Amniotic epithelial cell (primary cell): ENCODE data around the gene CLSTN2.

Experiments
- DNase-seq: peaks from one replicate; pipeline ENCODE4 v3.0.0-alpha.2; 2010; ENCODE audit warnings: low read depth

The CLSTN2 gene

DNA sequence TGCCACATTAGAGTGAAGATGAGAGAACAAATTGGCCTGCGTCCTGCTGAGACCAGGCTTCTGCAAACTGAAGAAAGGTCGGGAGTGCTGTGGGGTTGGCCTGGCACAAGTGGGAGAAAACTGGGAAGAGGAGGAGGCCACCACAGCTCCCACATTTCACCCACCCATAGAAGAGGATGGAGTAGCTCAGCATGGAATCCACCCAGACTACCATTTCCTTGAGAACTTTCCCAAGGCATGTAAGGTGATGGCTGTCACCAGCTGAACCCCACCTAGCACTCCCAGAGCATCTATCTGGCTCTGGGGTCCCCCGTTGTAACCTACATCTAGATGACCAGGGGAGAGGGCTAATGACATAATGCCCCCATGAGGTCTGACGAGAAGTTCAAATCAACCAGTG, 622.5 kb downstream of the CLSTN2 start:
- DNase-seq, result no peak

DNA sequence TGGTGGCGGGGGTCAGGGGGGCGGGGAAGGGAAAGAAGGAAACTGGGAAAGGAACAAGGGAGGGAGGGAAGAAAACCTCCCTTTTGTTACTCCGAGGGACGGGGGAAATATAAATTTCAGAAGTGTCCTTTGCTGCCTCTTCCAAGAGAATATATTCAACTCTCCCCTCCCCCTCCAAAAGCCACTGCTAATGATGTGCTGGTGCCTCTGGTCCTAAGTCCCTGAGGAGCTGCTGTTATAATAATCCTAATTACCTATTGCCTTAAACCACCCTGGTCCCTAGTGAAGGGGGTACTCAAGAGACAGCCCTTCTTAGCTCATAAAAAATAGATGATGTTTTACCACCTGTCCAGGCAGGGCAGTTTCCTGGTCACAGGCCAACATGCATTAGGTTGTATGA, 624.6 kb downstream of the CLSTN2 start:
- DNase-seq, result no peak

- no peak for DNase-seq
Measured at GRCh38 chr3:140563206-140563760, 628.3 kb downstream of the CLSTN2 start.

DNA sequence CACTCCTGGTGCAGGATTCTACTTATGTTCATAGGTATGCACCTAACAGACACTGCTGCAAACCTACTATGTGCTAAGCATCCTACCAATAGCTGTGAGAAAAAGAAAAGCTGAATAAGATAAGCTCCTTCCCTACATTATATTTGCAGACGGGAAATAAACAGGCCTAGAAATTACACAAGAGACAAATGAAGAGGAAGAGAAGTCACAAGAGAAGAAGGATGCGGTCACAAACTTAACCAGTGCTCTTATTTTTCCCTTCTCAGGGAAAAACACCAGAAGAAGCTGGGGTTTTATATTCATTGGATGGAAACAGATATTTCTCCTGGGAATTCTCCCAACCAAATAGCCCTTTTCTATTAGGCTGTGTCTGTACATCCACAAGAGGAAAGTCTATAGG, 633.1 kb downstream of the CLSTN2 start:
- DNase-seq, result no peak

DNA sequence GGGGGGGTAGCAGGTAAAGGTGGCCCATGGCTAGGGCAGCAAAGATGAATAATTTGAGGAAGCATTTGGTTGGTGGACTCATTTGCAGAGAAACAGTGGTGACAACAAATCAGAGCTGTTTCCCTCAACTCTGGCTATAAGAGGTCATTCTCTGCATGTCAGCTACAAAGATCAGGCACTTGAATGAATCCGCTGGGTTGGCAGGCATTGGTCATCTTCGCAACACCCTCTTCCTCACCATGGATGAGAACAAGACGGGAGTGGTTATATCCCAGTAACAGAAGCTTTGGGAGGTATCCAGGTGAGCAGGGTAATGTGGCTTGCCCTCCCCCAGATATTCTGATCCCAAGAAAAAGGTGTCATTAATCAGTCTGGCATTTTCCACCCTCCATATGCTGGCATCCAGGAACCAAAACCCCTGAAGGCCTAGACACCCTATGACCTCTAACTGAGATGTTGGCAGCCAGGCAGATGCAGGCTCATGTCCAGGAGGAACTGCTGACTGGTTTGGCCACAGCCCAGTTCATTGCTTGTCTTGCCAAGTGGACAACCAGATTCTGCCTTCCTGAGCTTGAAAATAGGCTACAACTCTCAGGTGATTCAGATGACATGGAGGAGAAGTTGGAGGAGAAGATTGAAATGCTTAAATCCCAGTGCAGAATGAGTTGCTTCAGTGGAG, 634.0 kb downstream of the CLSTN2 start:
- DNase-seq, result no peak

GRCh38 chr3:140570602-140571001, 635.6 kb downstream of the CLSTN2 start:
- DNase-seq, result no peak

GRCh38 chr3:140571836-140572235, 636.9 kb downstream of the CLSTN2 start:
- no peak for DNase-seq

- no peak for DNase-seq
Measured at GRCh38 chr3:140572334-140572733, 637.3 kb downstream of the CLSTN2 start.

DNA sequence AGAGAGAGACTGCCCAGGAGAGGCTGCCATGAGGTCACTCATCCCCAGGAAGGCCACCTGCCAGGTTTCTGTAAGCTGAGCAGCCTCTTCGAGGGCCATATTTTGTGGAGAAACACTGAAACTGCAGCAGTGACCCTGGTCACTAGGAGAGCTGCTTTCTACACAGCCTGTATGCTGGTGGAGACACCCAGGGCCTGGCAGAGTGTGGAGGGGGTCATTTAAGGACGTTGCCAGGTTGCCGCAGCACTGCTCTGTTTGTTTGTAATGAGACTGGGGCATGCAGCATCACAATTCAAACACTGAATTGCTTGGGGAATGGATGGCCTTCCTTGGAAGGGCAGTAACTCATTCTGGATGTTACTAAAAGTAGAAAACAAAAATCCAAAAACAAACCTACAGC, 638.0 kb downstream of the CLSTN2 start:
- no peak for DNase-seq

- DNase-seq, result no peak
Measured at GRCh38 chr3:140574375-140574774, 639.4 kb downstream of the CLSTN2 start.

GRCh38 chr3:140576449-140576848, 641.5 kb downstream of the CLSTN2 start:
- DNase-seq, result no peak

DNA sequence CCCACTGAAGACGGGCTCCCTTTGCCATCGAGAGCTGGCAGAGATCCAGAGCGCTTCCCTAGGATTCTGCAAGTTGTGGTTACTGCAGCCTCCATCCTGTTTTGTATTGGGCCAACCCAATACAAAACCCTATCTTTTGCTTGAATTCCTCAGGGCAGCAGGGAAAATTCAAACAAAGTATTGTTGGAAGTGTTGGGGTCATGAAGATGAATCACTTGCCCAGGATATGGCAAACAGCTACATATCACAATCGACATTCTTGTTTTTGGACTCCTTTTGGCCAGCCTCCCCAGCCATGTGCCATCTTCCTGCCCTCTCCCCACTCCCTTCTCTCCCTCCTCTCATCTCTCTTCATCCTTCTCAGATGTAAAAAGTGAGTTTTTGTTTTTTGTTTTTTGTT, 642.9 kb downstream of the CLSTN2 start:
- DNase-seq, result no peak

DNA sequence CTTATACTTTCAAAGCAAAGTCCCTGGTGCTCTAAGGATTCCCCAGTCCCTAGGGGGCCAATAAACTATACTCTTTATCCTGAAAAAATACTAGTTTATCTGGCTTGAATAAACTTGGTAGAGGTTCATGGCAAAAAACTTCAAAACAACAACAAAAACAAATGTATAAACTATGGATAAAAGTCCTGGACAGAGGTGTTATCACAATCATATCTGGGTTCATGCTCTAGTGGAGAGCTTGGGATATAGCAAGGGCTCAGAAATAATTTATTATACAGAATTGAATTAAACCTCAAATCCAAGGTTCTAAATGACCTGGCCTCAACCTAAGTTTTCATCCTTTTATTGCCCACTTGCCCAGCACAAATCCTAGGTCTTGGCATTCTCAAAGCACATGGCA, 644.3 kb downstream of the CLSTN2 start:
- no peak for DNase-seq

DNA sequence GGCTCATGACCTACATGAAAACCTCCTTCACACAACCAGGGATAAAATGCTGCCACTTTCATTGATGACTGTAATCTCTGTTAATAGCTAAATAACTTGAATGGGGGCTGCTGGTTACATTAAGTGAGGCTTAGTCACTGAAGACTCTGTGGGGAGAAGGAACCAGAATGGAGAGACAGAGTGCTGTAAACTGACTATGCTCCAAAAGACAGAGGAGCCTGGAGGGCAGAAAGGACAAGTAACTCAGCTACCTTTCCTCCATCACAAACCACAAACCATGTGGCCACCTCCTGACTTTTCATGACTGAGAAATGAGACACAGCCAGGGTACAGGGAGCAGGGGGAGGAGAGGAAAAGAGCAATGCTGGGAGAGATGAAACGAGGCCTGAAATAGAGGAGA, 645.8 kb downstream of the CLSTN2 start:
- DNase-seq, result no peak

GRCh38 chr3:140584549-140584948, 649.6 kb downstream of the CLSTN2 start:
- DNase-seq, result no peak

- DNase-seq, result peak; percentile 33
Measured at GRCh38 chr3:140585828-140586227, 650.8 kb downstream of the CLSTN2 start.

GRCh38 chr3:140586311-140586710, 651.3 kb downstream of the CLSTN2 start:
- DNase-seq, result no peak

GRCh38 chr3:140588558-140588957, 653.6 kb downstream of the CLSTN2 start:
- no peak for DNase-seq

DNA sequence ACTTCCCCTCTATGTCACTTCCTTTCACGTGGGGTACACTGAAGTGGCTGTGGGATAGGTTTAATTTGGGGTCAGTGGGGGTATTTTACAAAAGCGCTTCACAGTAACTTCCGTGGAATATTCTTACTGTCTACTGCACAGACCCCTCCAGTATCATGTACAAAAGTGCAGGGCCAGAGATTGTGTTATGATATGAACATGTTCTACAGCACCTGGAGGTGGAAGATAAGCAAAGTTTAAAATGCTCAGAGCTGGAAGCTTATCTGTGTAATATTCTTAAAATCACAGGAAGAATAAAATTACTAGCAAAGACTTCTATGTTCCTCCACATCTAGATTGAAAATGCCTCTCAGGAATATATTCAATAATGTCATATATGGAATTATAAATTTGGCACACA, 658.8 kb downstream of the CLSTN2 start:
- DNase-seq, result no peak

- DNase-seq, result peak; percentile 66
Measured at GRCh38 chr3:140595295-140595694, 660.3 kb downstream of the CLSTN2 start.

DNA sequence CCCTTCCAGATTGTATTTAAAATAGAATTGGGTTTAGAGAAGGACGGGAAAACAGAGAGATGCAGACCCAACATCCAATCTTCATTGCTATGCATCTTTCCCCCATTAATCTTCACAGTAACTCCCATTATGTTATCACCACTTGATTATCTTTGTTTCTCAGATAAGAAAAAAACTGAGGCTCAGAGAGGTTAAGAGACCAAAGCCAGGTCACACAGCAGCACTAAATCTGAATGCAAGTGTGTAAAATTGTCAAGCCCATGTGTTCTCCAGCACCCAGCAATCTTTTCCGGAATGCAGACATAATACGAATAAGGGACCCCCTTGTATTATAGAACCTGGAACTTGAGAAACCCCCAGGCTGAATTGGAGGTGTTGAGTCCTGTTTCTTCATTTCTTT, 662.4 kb downstream of the CLSTN2 start:
- no peak for DNase-seq

GRCh38 chr3:140597792-140598191, 662.8 kb downstream of the CLSTN2 start:
- no peak for DNase-seq

GRCh38 chr3:140599009-140599408, 664.0 kb downstream of the CLSTN2 start:
- no peak for DNase-seq

- DNase-seq, result no peak
Measured at GRCh38 chr3:140599496-140599895, 664.5 kb downstream of the CLSTN2 start.
